ENCODE results near the gene HAUS7. TPM values are rescaled to one million over a fixed set of nuclear protein-coding genes. Genes with fewer than 3 reads are reported as not detected.

The HAUS7 gene
- total and polyA plus RNA-seq, 5 donors from 2014 or later: 28.0 to 43.1 (median 34.4) TPM

DNA sequence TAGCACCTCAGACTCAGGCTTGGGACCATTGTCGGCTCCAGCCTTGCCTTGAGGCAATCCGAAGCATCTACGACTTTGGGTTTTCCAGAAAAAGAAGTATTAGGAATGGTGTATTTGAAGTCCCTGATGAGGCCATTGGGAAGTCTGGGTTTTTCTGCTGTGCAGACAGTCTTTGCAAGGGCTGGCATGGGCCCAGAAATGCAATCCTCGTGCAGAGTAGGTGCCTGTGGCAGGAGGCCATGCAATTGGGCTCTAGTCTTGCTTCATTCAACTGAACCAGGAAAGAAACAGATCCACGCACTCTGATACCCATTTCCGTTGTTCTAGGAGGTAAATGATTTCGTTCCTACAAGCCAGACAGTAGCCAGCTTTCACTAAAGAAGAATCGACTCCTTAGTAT, 46.7 kb downstream of the HAUS7 start:
- Histone ChIP-seq H3K27me3 (ENCODE audit: control insufficient read depth, insufficient read depth, low read length) (no peaks in the 10 kb centered on the region), H3K36me3 (ENCODE audit: control insufficient read depth, insufficient read depth, low read length) (no peaks in the 10 kb centered on the region), H3K9me3 (ENCODE audit: control insufficient read depth in 2 of 2, low read length in 2 of 2) (no peaks in the 10 kb centered on the region), H3K27ac (ENCODE audit: insufficient read depth, low read length, poor library complexity, severe bottlenecking) (no peak overlapping the region), H3K4me3 (ENCODE audit: low read depth, low read length) (no peak overlapping the region), H3K4me1 (ENCODE audit: control insufficient read depth, insufficient read depth, low read length, poor library complexity, severe bottlenecking) (no peaks in the 10 kb centered on the region)
- DNase-seq (no peak), ATAC-seq (ENCODE audit: low read depth in 2 of 2) (no peak)
- Mint-ChIP-seq H3K27ac (no peak overlapping the region), H3K4me3 (no peak overlapping the region), H3K9me3 (peaks cover 0 to 3% (median 0%) of the 10 kb centered on the region in 7 donors), H3K27me3 (no peaks in the 10 kb centered on the region), H3K4me1 (no peaks in the 10 kb centered on the region), H3K36me3 (no peaks in the 10 kb centered on the region)

DNA sequence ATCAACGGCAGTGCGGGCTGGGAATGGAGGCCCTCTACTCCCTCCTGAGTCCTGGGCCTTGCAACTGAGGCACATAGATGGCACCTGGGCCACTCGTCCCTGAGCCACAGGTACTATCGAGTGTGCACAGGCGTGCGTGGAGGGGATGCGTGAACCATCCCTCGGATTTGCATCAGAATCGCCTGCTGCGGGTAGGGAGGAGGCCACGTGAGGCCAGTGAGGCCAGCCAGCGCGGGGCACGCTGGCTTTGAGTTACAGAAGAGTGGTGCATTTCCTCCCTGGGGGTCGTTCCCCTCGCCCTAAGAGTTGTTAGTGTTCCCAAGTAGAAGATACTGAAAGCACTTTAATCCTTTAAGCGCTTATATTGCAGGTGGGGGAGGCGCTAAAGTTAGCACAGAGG, 48.5 kb downstream of the HAUS7 start:
- no peak overlapping the region for H3K27ac Mint-ChIP-seq
- ATAC-seq (ENCODE audit: low read depth in 2 of 2): no peak

DNA sequence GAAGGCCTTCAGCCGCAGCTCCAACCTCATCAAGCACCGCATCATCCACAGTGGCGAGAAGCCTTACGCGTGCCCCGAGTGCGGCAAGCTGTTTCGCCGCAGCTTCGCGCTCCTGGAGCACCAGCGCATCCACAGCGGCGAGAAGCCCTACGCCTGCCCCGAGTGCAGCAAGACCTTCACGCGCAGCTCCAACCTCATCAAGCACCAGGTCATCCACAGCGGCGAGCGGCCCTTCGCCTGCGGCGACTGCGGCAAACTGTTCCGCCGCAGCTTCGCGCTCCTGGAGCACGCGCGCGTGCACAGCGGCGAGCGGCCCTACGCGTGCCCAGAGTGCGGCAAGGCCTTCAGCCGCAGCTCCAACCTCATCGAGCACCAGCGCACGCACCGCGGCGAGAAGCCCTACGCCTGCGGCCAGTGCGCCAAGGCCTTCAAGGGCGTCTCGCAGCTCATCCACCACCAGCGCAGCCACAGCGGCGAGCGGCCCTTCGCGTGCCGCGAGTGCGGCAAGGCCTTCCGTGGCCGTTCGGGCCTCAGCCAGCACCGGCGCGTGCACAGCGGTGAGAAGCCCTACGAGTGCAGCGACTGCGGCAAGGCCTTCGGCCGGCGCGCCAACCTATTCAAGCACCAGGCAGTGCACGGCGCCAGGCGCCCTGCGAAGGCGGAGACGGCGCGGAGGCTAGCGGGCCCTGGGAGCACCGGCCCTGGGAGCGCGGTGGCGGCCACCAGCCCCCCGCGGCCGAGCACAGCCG, 49.4 kb downstream of the HAUS7 start:
- Mint-ChIP-seq H3K27ac (no peak overlapping the region), H3K27me3 (no peaks in the 10 kb centered on the region), H3K9me3 (peaks cover 0 to 3% (median 0%) of the 10 kb centered on the region in 7 donors), H3K4me3 (no peak overlapping the region), H3K4me1 (no peaks in the 10 kb centered on the region), H3K36me3 (no peaks in the 10 kb centered on the region)
- Histone ChIP-seq H3K27me3 (ENCODE audit: control insufficient read depth, insufficient read depth, low read length) (no peaks in the 10 kb centered on the region), H3K36me3 (ENCODE audit: control insufficient read depth, insufficient read depth, low read length) (no peaks in the 10 kb centered on the region), H3K4me3 (ENCODE audit: low read depth, low read length) (no peak overlapping the region), H3K9me3 (ENCODE audit: control insufficient read depth in 2 of 2, low read length in 2 of 2) (no peaks in the 10 kb centered on the region), H3K27ac (ENCODE audit: insufficient read depth, low read length, poor library complexity, severe bottlenecking) (no peak overlapping the region), H3K4me1 (ENCODE audit: control insufficient read depth, insufficient read depth, low read length, poor library complexity, severe bottlenecking) (no peaks in the 10 kb centered on the region)
- ATAC-seq (ENCODE audit: low read depth in 2 of 2) (no peak), DNase-seq (no peak)

More for the DNA sequence above, 48.5 kb downstream of the HAUS7 start:
- Histone ChIP-seq H3K4me3 (ENCODE audit: low read depth, low read length) (no peak overlapping the region), H3K9me3 (ENCODE audit: control insufficient read depth in 2 of 2, low read length in 2 of 2) (no peaks in the 10 kb centered on the region), H3K27me3 (ENCODE audit: control insufficient read depth, insufficient read depth, low read length) (no peaks in the 10 kb centered on the region), H3K27ac (ENCODE audit: insufficient read depth, low read length, poor library complexity, severe bottlenecking) (no peak overlapping the region), H3K4me1 (ENCODE audit: control insufficient read depth, insufficient read depth, low read length, poor library complexity, severe bottlenecking) (no peaks in the 10 kb centered on the region), H3K36me3 (ENCODE audit: control insufficient read depth, insufficient read depth, low read length) (no peaks in the 10 kb centered on the region)
- peaks cover 0 to 3% (median 0%) of the 10 kb centered on the region in 7 donors for H3K9me3 Mint-ChIP-seq
- DNase-seq: no peak
- H3K36me3 Mint-ChIP-seq: no peaks in the 10 kb centered on the region
- H3K4me3 Mint-ChIP-seq: no peak overlapping the region
- no peaks in the 10 kb centered on the region for H3K4me1 Mint-ChIP-seq
- no peaks in the 10 kb centered on the region for H3K27me3 Mint-ChIP-seq

DNA sequence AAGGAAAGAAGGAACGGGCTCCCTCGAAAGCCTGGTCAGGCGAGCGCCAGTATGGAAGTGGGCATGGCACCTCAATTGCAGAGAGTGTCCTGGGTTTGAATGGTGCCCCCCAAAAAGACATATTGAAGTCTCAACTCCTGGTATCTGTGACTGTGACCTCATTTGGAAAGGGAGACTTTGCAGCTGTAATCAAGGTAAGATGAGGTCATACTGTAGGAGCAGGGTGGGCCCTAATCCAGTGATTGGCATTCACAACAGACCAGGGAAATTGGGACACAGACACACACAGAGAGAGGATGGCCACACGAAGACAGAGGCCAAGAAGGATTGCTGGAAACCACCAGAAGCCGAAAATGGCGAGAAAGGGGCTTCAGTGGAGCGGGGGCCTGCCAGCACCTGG, 52.7 kb downstream of the HAUS7 start:
- ATAC-seq (ENCODE audit: low read depth in 2 of 2): no peak
- Histone ChIP-seq H3K27me3 (ENCODE audit: control insufficient read depth, insufficient read depth, low read length) (no peaks in the 10 kb centered on the region), H3K27ac (ENCODE audit: insufficient read depth, low read length, poor library complexity, severe bottlenecking) (no peak overlapping the region), H3K9me3 (ENCODE audit: control insufficient read depth in 2 of 2, low read length in 2 of 2) (no peaks in the 10 kb centered on the region), H3K36me3 (ENCODE audit: control insufficient read depth, insufficient read depth, low read length) (no peaks in the 10 kb centered on the region), H3K4me1 (ENCODE audit: control insufficient read depth, insufficient read depth, low read length, poor library complexity, severe bottlenecking) (no peaks in the 10 kb centered on the region), H3K4me3 (ENCODE audit: low read depth, low read length) (no peak overlapping the region)
- Mint-ChIP-seq H3K27me3 (no peaks in the 10 kb centered on the region), H3K9me3 (peaks cover 0 to 3% (median 0%) of the 10 kb centered on the region in 7 donors), H3K36me3 (no peaks in the 10 kb centered on the region), H3K4me3 (no peak overlapping the region), H3K27ac (no peak overlapping the region), H3K4me1 (no peaks in the 10 kb centered on the region)
- DNase-seq: no peak

DNA sequence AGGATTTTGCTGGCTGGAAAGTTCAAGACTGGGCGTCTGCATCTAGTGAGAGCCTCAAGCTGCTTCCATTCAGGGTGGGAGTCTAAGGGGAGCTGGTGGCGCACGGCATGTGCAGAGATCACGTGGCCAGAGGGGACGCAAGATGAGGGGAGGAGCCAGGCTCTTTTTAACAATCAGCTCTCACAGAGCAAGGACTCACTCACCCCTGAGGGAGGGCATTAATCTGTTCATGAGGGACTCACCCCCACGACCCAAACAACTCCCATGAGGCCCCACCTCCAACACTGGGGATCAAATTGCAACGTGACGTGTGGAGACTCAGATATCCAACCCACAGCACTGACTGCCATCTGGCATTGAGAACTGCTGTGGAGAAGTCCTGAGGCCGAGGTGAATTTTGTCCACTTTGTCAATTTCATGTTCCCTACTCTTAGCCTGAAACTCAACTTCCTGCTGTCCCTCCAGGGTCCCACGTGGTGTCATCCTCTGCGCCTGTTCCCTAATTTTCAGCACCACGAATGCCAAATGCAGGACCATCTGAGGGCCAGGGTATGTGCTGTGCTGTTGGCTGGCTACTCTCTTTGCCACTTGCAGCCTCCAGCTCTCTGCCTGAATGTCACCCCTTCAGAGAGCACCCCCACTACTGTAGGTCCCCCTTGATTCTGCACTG, 53.5 kb downstream of the HAUS7 start:
- no peaks in the 10 kb centered on the region for H3K36me3 Mint-ChIP-seq
- H3K36me3 ChIP-seq (ENCODE audit: control insufficient read depth, insufficient read depth, low read length): no peaks in the 10 kb centered on the region
- no peak overlapping the region for H3K27ac Mint-ChIP-seq
- H3K4me3 Mint-ChIP-seq: no peak overlapping the region
- H3K9me3 ChIP-seq (ENCODE audit: control insufficient read depth in 2 of 2, low read length in 2 of 2): no peaks in the 10 kb centered on the region
- no peak overlapping the region for H3K27ac ChIP-seq (ENCODE audit: insufficient read depth, low read length, poor library complexity, severe bottlenecking)
- peaks cover 4% of the 10 kb centered on the region for H3K27me3 Mint-ChIP-seq
- H3K4me3 ChIP-seq (ENCODE audit: low read depth, low read length): no peak overlapping the region
- H3K9me3 Mint-ChIP-seq: peaks cover 0 to 3% (median 0%) of the 10 kb centered on the region in 7 donors
- H3K4me1 ChIP-seq (ENCODE audit: control insufficient read depth, insufficient read depth, low read length, poor library complexity, severe bottlenecking): peaks cover 3% of the 10 kb centered on the region
- no peaks in the 10 kb centered on the region for H3K27me3 ChIP-seq (ENCODE audit: control insufficient read depth, insufficient read depth, low read length)
- ATAC-seq (ENCODE audit: low read depth in 2 of 2) (no peak), DNase-seq (no peak)
- peaks cover 0 to 6% (median 3%) of the 10 kb centered on the region in 4 donors for H3K4me1 Mint-ChIP-seq

DNA sequence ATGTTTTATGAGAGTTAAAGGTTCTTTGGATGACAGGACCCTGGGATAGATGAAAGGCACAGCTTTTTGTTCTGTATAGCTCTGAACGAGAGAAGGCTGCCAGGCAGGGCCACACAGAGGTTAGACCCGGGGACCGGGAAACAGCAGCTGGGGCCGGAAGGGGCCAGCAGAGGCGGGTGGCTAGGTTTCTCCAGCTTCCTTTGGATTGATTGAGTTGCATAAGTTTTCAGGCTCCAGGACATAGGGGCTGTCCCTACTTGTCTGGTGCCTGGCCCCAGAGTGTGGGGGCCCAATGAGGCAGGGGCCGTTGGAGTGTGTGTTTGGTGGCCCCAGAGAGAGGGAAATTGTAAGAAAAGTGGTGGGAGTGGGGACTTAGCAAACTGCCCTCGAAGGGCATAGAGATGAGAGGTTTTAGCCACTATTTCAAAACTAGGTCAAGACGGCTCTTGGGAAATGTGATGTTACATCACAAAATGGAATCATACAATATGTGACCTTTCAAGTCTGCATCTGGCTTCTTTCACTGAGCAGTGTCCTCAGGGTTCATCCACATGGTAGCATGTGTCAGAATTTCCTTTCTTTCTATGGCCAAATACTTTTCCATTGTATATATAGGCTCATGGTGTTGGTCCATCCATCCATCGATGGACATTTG, 55.4 kb downstream of the HAUS7 start:
- no peaks in the 10 kb centered on the region for H3K36me3 Mint-ChIP-seq
- H3K27ac Mint-ChIP-seq: no peak overlapping the region
- H3K4me1 Mint-ChIP-seq: peaks cover 0 to 11% (median 4%) of the 10 kb centered on the region in 4 donors
- H3K27ac ChIP-seq (ENCODE audit: insufficient read depth, low read length, poor library complexity, severe bottlenecking): no peak overlapping the region
- peaks cover 0 to 3% (median 0%) of the 10 kb centered on the region in 7 donors for H3K9me3 Mint-ChIP-seq
- DNase-seq (no peak), ATAC-seq (ENCODE audit: low read depth in 2 of 2) (no peak)
- no peaks in the 10 kb centered on the region for H3K9me3 ChIP-seq (ENCODE audit: control insufficient read depth in 2 of 2, low read length in 2 of 2)
- H3K4me3 Mint-ChIP-seq: no peak overlapping the region
- no peaks in the 10 kb centered on the region for H3K36me3 ChIP-seq (ENCODE audit: control insufficient read depth, insufficient read depth, low read length)
- no peak overlapping the region for H3K4me3 ChIP-seq (ENCODE audit: low read depth, low read length)
- H3K27me3 ChIP-seq (ENCODE audit: control insufficient read depth, insufficient read depth, low read length): no peaks in the 10 kb centered on the region
- H3K4me1 ChIP-seq (ENCODE audit: control insufficient read depth, insufficient read depth, low read length, poor library complexity, severe bottlenecking): peaks cover 7% of the 10 kb centered on the region
- peaks cover 4% of the 10 kb centered on the region for H3K27me3 Mint-ChIP-seq

DNA sequence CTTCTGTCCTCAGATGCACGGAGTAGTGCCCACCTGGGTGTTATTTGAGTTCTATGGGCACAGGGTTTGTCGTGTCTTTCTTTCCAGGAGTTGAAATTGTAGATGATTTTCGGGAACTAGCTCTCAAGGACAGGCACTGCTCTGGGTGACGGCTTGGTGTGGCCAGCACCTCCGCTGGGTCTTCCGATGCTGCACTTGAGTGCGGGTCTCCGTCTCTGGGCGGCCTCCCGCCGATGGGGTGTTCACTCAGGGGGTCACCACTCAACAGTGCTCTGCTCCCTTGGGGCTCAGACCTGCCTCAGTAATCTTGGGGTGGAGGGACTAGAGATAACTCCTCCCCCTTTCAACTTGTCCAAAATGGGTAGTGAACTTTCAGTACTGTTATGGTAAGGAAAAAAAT, 56.6 kb downstream of the HAUS7 start:
- Histone ChIP-seq H3K27me3 (ENCODE audit: control insufficient read depth, insufficient read depth, low read length) (no peaks in the 10 kb centered on the region), H3K27ac (ENCODE audit: insufficient read depth, low read length, poor library complexity, severe bottlenecking) (no peak overlapping the region), H3K4me3 (ENCODE audit: low read depth, low read length) (no peak overlapping the region), H3K36me3 (ENCODE audit: control insufficient read depth, insufficient read depth, low read length) (no peaks in the 10 kb centered on the region), H3K9me3 (ENCODE audit: control insufficient read depth in 2 of 2, low read length in 2 of 2) (no peaks in the 10 kb centered on the region), H3K4me1 (ENCODE audit: control insufficient read depth, insufficient read depth, low read length, poor library complexity, severe bottlenecking) (peaks cover 7% of the 10 kb centered on the region)
- H3K27ac Mint-ChIP-seq: peak overlapping the region in 1 of 3 donors; percentile 69
- peaks cover 4% of the 10 kb centered on the region for H3K27me3 Mint-ChIP-seq
- H3K4me3 Mint-ChIP-seq: peak overlapping the region in 2 of 4 donors; percentile 36 to 42
- H3K36me3 Mint-ChIP-seq: no peaks in the 10 kb centered on the region
- H3K4me1 Mint-ChIP-seq: peaks cover 0 to 11% (median 4%) of the 10 kb centered on the region in 4 donors
- H3K9me3 Mint-ChIP-seq: peaks cover 0 to 3% (median 0%) of the 10 kb centered on the region in 7 donors
- ATAC-seq (ENCODE audit: low read depth in 2 of 2) (no peak), DNase-seq (no peak)

All from CD4-positive, CD25-positive, alpha-beta regulatory T cell (primary cell).